Stimulated activated naive CD8-positive, alpha-beta T cell treated with anti-CD3 and anti-CD28 coated beads, Interleukin-15, amount 100 ng/mL, for 72 hours (primary cell): Measurements from ENCODE around the gene TMEM158.
A peak's percentile ranks its signal among the peaks of the same experiment; 100 is the strongest.

Experiments
- ATAC-seq: fragments of 150-1000 bp; cut with Tn5 transposase; 2 replicates; pipeline ENCODE4 v1.10.0; 2021; ENCODE audit warnings: mild to moderate bottlenecking, moderate library complexity
- DNase-seq, 2 donors: peaks; one replicate each; pipeline ENCODE4 v3.0.0; 2021 to 2022
- H3K27ac Mint-ChIP-seq, 2 donors: one replicate each; pipeline ENCODE4 v1.8.0; 2022; ENCODE audit warnings: mild to moderate bottlenecking in 2 of 2, mixed read lengths in 2 of 2, moderate library complexity in 2 of 2
- H3K27me3 Mint-ChIP-seq: one replicate; pipeline ENCODE4 v1.8.0; 2022; ENCODE audit warnings: mixed read lengths
- H3K4me1 Mint-ChIP-seq: one replicate; pipeline ENCODE4 v1.8.0; 2022; ENCODE audit warnings: mild to moderate bottlenecking, mixed read lengths
- H3K4me3 Mint-ChIP-seq, 2 donors: one replicate each; pipeline ENCODE4 v1.8.0; 2022; ENCODE audit warnings: mild to moderate bottlenecking in 2 of 2, mixed read lengths in 2 of 2, moderate library complexity in 1 of 2
- H3K9me3 Mint-ChIP-seq, 2 donors: one replicate each; pipeline ENCODE4 v1.8.0; 2022; ENCODE audit warnings: mixed read lengths in 2 of 2

The TMEM158 gene

DNA sequence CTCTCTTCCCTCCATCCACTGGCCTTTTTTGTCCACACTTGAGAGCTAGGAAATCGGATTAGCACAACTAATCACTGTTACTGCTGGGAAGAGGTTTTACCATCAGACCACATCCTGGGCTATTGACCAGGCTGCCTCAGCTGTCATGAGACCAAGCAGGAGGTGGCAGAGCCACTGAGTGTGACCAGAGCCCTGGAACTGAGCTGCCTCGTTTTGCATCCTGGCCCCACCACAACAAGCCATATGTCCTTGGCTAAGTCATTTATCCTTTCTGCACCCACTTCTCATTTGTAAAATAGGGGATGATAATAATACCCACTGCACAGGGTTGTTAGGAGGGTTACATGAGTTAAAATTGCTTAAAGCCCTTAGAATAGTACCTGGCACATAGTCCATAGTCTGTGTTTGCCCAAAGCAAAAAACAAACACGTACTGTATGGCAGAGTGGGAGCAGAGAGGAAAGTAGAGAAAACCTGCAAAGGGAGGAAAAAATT lies 34.1 kb downstream of the TMEM158 start:
- ATAC-seq (no peak), DNase-seq (no peak)
- H3K9me3 Mint-ChIP-seq: no peaks in the 10 kb centered on the region
- peaks cover 19% of the 10 kb centered on the region for H3K4me1 Mint-ChIP-seq
- H3K27me3 Mint-ChIP-seq: peaks cover 38% of the 10 kb centered on the region
- no peak overlapping the region for H3K27ac Mint-ChIP-seq
- H3K4me3 Mint-ChIP-seq: no peak overlapping the region

GRCh38 chr3:45191424-45191823 lies 34.7 kb downstream of the TMEM158 start:
- no peak for ATAC-seq
- peaks cover 14% of the 10 kb centered on the region for H3K4me1 Mint-ChIP-seq
- H3K9me3 Mint-ChIP-seq: no peaks in the 10 kb centered on the region
- H3K27ac Mint-ChIP-seq: no peak overlapping the region
- peaks cover 38% of the 10 kb centered on the region for H3K27me3 Mint-ChIP-seq
- DNase-seq: no peak
- no peak overlapping the region for H3K4me3 Mint-ChIP-seq

DNA sequence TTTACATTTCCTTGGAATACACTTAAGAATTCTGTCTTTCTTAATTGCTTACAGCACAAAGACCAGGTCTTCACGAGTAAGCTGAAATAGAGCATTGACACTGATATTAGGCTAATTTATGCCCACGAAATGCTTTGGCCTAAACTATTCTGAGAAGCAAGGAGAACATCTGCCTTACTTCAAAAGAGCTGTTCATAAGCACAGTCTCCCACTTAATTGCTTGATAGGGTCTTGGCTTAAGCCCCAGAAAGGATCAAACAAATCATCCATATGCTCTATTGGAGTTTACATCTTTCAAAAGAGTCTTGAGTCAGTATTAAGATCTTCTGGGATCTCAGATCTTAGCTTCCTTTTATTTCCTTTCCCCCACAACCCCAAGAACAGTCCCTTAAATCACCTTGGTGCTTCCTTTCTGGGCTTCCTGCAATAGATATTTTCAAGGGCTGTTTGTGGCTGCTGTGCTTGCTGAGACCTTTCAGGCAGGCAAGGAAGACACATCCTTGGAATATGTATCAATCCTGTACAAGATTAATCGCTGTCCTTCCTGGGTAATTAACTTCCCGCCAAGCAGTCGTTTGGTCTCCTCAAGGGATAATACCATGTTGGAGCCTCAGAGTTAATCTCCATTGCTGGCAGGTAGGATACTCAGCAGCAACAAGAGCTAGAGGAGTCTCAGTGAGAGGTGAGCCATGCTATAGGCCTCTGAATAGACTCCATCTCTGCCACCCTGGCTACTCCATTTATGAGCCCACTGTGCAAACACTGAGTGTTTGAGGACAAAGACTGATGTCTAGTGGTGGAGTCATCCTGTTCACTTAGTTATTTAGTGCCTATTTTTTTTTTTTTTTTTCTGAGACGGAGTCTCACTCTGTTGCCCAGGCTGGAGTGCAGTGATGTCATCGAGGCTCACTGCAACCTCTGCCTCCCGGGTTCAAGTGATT lies 37.1 kb downstream of the TMEM158 start:
- H3K4me3 Mint-ChIP-seq: no peak overlapping the region
- no peaks in the 10 kb centered on the region for H3K9me3 Mint-ChIP-seq
- DNase-seq (no peak), ATAC-seq (no peak)
- H3K27ac Mint-ChIP-seq: no peak overlapping the region
- H3K4me1 Mint-ChIP-seq: peaks cover 12% of the 10 kb centered on the region
- H3K27me3 Mint-ChIP-seq: peaks cover 36% of the 10 kb centered on the region

DNA sequence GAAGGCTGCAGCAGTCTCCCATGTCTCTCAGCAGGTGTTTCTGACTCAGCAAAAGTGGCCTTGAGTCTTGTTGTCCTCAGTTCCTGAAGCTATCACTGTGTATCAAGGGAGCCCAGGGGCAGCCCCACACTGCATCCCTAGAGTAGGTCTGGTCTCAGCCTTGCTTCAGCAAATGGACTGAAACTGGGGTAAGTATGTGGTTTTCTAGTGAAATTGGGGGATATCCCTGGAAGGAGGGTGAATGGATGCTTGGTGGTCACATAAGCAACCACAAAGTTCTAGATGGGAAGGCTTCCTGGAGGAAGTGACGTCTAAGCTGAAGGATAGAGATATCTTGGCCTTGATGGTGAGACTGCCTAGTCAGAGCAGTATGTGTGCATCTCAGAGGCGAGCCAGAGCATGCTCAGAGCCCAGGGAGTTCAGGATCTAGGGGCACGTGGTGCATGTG lies 38.4 kb downstream of the TMEM158 start:
- Mint-ChIP-seq H3K4me1 (peaks cover 18% of the 10 kb centered on the region), H3K27ac (no peak overlapping the region), H3K4me3 (no peak overlapping the region), H3K27me3 (peaks cover 27% of the 10 kb centered on the region), H3K9me3 (no peaks in the 10 kb centered on the region)
- ATAC-seq (peak; percentile 92), DNase-seq (peak in 1 of 2 donors; percentile 33)

GRCh38 chr3:45186871-45187270 lies 39.2 kb downstream of the TMEM158 start:
- H3K27ac Mint-ChIP-seq: no peak overlapping the region
- H3K27me3 Mint-ChIP-seq: peaks cover 24% of the 10 kb centered on the region
- H3K4me1 Mint-ChIP-seq: peaks cover 18% of the 10 kb centered on the region
- no peaks in the 10 kb centered on the region for H3K9me3 Mint-ChIP-seq
- no peak overlapping the region for H3K4me3 Mint-ChIP-seq
- no peak for DNase-seq
- ATAC-seq: no peak

DNA sequence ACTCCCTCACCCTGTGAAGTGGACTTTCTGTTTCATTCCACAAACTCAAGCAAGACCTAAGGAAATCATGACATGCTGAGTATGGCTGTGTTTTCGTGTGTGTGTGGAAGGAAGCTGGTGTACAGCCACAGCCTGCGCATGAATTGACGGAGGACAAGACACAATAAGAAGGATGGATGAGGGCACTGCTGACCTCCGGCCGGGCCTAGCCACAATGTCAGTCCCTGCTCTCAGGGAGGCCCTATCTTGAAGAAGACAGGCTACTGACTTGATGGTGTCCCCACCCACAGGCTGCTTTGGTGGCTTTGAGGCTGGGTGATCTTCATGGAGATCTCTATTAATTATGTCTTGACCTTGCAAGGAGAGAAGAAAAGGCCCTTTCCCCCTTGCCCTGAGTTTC lies 40.6 kb downstream of the TMEM158 start:
- Mint-ChIP-seq H3K27me3 (peaks cover 20% of the 10 kb centered on the region), H3K27ac (no peak overlapping the region), H3K4me1 (peaks cover 18% of the 10 kb centered on the region), H3K9me3 (no peaks in the 10 kb centered on the region), H3K4me3 (no peak overlapping the region)
- ATAC-seq (no peak), DNase-seq (no peak)

- H3K27ac Mint-ChIP-seq: no peak overlapping the region
- peaks cover 18% of the 10 kb centered on the region for H3K4me1 Mint-ChIP-seq
- H3K27me3 Mint-ChIP-seq: peaks cover 21% of the 10 kb centered on the region
- H3K4me3 Mint-ChIP-seq: no peak overlapping the region
- no peaks in the 10 kb centered on the region for H3K9me3 Mint-ChIP-seq
- DNase-seq: no peak
- no peak for ATAC-seq
Observed at GRCh38 chr3:45185052-45185451, 41.0 kb downstream of the TMEM158 start.

DNA sequence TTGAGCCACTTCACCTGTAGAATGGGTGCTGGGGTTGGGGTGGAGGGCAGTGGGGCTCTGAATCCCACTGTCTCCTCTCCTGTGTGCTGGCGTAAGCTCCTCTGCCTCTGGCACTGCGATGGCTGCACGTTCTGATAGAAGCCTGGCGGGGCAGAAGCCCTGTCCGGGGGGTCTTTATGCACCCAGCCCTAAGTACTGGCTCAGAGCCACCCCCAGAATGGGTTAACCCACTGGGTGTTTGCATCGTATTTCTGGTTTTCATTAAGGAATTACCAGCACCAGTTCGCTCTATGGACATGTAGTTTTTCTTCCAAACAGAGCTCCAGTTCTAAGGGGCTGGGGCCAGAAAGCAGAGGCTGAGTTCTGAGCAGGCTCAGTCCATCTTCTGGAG lies 42.2 kb downstream of the TMEM158 start:
- no peaks in the 10 kb centered on the region for H3K9me3 Mint-ChIP-seq
- no peak overlapping the region for H3K4me3 Mint-ChIP-seq
- peaks cover 18% of the 10 kb centered on the region for H3K4me1 Mint-ChIP-seq
- ATAC-seq (no peak), DNase-seq (no peak)
- peaks cover 29% of the 10 kb centered on the region for H3K27me3 Mint-ChIP-seq
- no peak overlapping the region for H3K27ac Mint-ChIP-seq

GRCh38 chr3:45182915-45183871 lies 42.9 kb downstream of the TMEM158 start:
- H3K27ac Mint-ChIP-seq: no peak overlapping the region
- DNase-seq: no peak
- H3K27me3 Mint-ChIP-seq: peaks cover 29% of the 10 kb centered on the region
- H3K4me3 Mint-ChIP-seq: no peak overlapping the region
- peaks cover 17% of the 10 kb centered on the region for H3K4me1 Mint-ChIP-seq
- no peaks in the 10 kb centered on the region for H3K9me3 Mint-ChIP-seq
- no peak for ATAC-seq

- H3K27me3 Mint-ChIP-seq: peaks cover 29% of the 10 kb centered on the region
- H3K4me1 Mint-ChIP-seq: peaks cover 6% of the 10 kb centered on the region
- H3K9me3 Mint-ChIP-seq: no peaks in the 10 kb centered on the region
- no peak for ATAC-seq
- no peak for DNase-seq
- no peak overlapping the region for H3K27ac Mint-ChIP-seq
- no peak overlapping the region for H3K4me3 Mint-ChIP-seq
Observed at GRCh38 chr3:45181496-45181895, 44.6 kb downstream of the TMEM158 start.

- Mint-ChIP-seq H3K4me1 (peaks cover 6% of the 10 kb centered on the region), H3K27ac (no peak overlapping the region), H3K27me3 (peaks cover 29% of the 10 kb centered on the region), H3K9me3 (no peaks in the 10 kb centered on the region), H3K4me3 (no peak overlapping the region)
- ATAC-seq (no peak), DNase-seq (no peak)
Observed at GRCh38 chr3:45180899-45181298, 45.2 kb downstream of the TMEM158 start.

DNA sequence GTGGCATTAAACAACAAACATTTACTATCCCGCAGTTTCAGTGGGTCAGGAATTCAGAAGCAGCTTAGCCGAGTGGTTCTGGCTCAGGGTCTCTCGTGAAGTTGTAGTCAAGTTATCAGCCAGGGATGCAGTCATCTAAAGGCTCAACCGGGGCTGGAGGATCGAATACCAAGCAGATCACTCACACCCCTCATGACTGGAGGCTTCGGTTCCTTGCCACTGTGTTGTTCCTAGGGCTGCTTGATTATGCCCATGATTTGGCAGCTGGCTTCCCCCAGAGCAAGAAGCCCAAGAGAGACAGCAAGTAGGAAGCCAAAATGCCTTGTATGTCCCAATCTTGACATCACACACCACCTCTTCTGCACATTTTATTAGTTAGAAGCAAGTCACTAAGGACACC lies 46.0 kb downstream of the TMEM158 start:
- DNase-seq: no peak
- Mint-ChIP-seq H3K9me3 (no peaks in the 10 kb centered on the region), H3K4me1 (peaks cover 6% of the 10 kb centered on the region), H3K4me3 (no peak overlapping the region), H3K27me3 (peaks cover 22% of the 10 kb centered on the region), H3K27ac (no peak overlapping the region)
- no peak for ATAC-seq

- Mint-ChIP-seq H3K4me1 (peaks cover 6% of the 10 kb centered on the region), H3K27me3 (peaks cover 21% of the 10 kb centered on the region), H3K4me3 (no peak overlapping the region), H3K9me3 (no peaks in the 10 kb centered on the region), H3K27ac (no peak overlapping the region)
- ATAC-seq (no peak), DNase-seq (no peak)
Observed at GRCh38 chr3:45179163-45179562, 46.9 kb downstream of the TMEM158 start.

DNA sequence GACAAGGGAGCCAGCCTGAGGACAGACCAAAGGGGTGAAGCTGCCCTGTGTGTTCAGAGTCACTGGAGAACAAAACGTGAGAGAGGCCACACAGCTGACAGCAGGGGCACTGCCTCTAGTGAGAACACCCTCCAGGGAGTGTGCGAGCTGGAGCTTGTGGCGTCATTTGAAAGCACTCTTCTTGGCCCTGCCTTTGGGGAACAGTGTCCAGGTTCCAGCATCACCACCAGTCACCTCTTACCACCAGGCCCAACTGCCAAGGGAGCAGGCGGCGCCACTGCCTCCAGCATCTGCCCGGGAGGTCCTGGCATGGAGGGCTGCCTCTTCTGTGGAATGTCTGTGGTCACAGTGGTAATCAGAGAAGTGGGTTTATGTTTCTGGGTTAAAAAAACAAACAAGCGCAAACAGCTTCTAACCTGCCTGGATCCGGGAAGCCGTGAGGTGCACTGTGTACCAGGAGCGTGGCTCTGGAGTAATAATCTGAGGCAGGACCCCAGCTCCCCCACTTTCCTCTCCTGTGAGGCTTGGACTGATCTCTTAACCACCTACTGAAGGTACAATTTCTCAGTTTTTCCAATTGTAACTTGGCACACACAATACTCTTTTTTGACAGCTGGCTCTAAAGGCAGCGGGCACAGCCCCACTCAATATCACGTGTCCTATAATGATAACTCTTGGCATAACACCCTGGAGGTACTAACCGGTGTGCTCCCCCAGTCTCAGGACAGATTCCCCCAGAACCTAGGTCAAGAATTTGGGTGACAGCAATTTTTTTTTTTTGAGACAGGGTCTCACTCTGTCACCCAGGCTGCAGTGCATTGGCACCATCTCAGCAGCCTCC lies 47.7 kb downstream of the TMEM158 start:
- DNase-seq (no peak), ATAC-seq (no peak)
- Mint-ChIP-seq H3K4me1 (peaks cover 6% of the 10 kb centered on the region), H3K9me3 (no peaks in the 10 kb centered on the region), H3K27me3 (peaks cover 21% of the 10 kb centered on the region), H3K4me3 (no peak overlapping the region), H3K27ac (no peak overlapping the region)

GRCh38 chr3:45176912-45177311 lies 49.2 kb downstream of the TMEM158 start:
- peaks cover 21% of the 10 kb centered on the region for H3K27me3 Mint-ChIP-seq
- DNase-seq: no peak
- no peak for ATAC-seq

More at GRCh38 chr3:45176912-45177311, 49.2 kb downstream of the TMEM158 start:
- no peaks in the 10 kb centered on the region for H3K9me3 Mint-ChIP-seq
- H3K27ac Mint-ChIP-seq: no peak overlapping the region
- no peaks in the 10 kb centered on the region for H3K4me1 Mint-ChIP-seq
- H3K4me3 Mint-ChIP-seq: no peak overlapping the region
